HAP-1 (cell line): ENCODE data around the gene CABCOCO1.
A peak's percentile ranks its signal among the peaks of the same experiment; 100 is the strongest.

Source experiments
- DNase-seq, 2 experiments: peaks; one replicate each; pipeline ENCODE4 v3.0.0-alpha.2; 2016 to 2020; ENCODE audit warnings: low spot score in 2 of 2
- H3K27me3 ChIP-seq: fragments of 250-450 bp; sonication (Bioruptor Pico); 2 replicates; pipeline ENCODE4 v1.5.1; 2020; ENCODE audit warnings: low read depth, mild to moderate bottlenecking, moderate library complexity
- H3K36me3 ChIP-seq: fragments of 250-450 bp; sonication (Bioruptor Pico); replicated peaks from 2 replicates; pipeline ENCODE4 v1.5.1; 2020; ENCODE audit warnings: mild to moderate bottlenecking
- H3K4me1 ChIP-seq: fragments of 250-450 bp; sonication (Bioruptor Pico); 2 replicates; pipeline ENCODE4 v1.5.1; 2020; ENCODE audit warnings: mild to moderate bottlenecking
- H3K4me3 ChIP-seq: fragments of 250-450 bp; sonication (Bioruptor Pico); 2 replicates; pipeline ENCODE4 v1.5.1; 2020; ENCODE audit warnings: mild to moderate bottlenecking, moderate library complexity
- H3K9me3 ChIP-seq: fragments of 250-450 bp; sonication (Bioruptor Pico); 2 replicates; pipeline ENCODE4 v1.5.1; 2020; ENCODE audit warnings: mild to moderate bottlenecking, moderate library complexity
- in situ Hi-C: fragments of 300-500 bp; cut with MboI; formaldehyde crosslinking; loops from 3 replicates; pipeline ENCODE4 v1.14.3; 2020; ENCODE audit warnings: low sequenced_read_pairs, inconsistent platforms, mixed read lengths

CABCOCO1 gene

GRCh38 chr10:61629576-61629975 is 33.2 kb upstream of the CABCOCO1 start:
- Histone ChIP-seq H3K4me3 (no peak overlapping the region), H3K27me3 (no peaks in the 10 kb centered on the region), H3K9me3 (no peaks in the 10 kb centered on the region), H3K4me1 (peaks cover 9% of the 10 kb centered on the region; the same call in 1 of the 2 replicates), H3K36me3 (no peaks in the 10 kb centered on the region)
- no peak for DNase-seq
- in situ Hi-C loops, result no loop called here

- no peaks in the 10 kb centered on the region for H3K36me3 ChIP-seq
- no peaks in the 10 kb centered on the region for H3K27me3 ChIP-seq
- in situ Hi-C loops, result no loop called here
- no peak overlapping the region for H3K4me3 ChIP-seq
- no peaks in the 10 kb centered on the region for H3K9me3 ChIP-seq
- DNase-seq, result no peak
- peaks cover 9% of the 10 kb centered on the region; the same call in 1 of the 2 replicates for H3K4me1 ChIP-seq
Observed at GRCh38 chr10:61632057-61632670, 30.6 kb upstream of the CABCOCO1 start.

GRCh38 chr10:61633665-61634064 is 29.1 kb upstream of the CABCOCO1 start:
- Histone ChIP-seq H3K27me3 (no peaks in the 10 kb centered on the region), H3K36me3 (no peaks in the 10 kb centered on the region), H3K4me1 (peaks cover 6% of the 10 kb centered on the region; the same call in 1 of the 2 replicates), H3K9me3 (no peaks in the 10 kb centered on the region), H3K4me3 (no peak overlapping the region)
- no peak for DNase-seq
- in situ Hi-C loops, result no loop called here

GRCh38 chr10:61634746-61635145 is 28.0 kb upstream of the CABCOCO1 start:
- DNase-seq, result no peak
- no peaks in the 10 kb centered on the region for H3K36me3 ChIP-seq
- in situ Hi-C loops, result no loop called here
- no peak overlapping the region for H3K4me3 ChIP-seq
- H3K9me3 ChIP-seq, result no peaks in the 10 kb centered on the region
- no peaks in the 10 kb centered on the region for H3K4me1 ChIP-seq
- H3K27me3 ChIP-seq, result no peaks in the 10 kb centered on the region

- no peaks in the 10 kb centered on the region for H3K27me3 ChIP-seq
- H3K9me3 ChIP-seq, result no peaks in the 10 kb centered on the region
- no peak overlapping the region for H3K4me3 ChIP-seq
- in situ Hi-C loops, result no loop called here
- DNase-seq, result no peak
- H3K4me1 ChIP-seq, result no peaks in the 10 kb centered on the region
- H3K36me3 ChIP-seq, result no peaks in the 10 kb centered on the region
Observed at GRCh38 chr10:61635471-61635870, 27.3 kb upstream of the CABCOCO1 start.

- DNase-seq, result no peak
- Histone ChIP-seq H3K9me3 (no peaks in the 10 kb centered on the region), H3K27me3 (no peaks in the 10 kb centered on the region), H3K4me1 (no peaks in the 10 kb centered on the region), H3K36me3 (no peaks in the 10 kb centered on the region), H3K4me3 (no peak overlapping the region)
- in situ Hi-C loops, result no loop called here
Observed at GRCh38 chr10:61635932-61636331, 26.8 kb upstream of the CABCOCO1 start.

- no peaks in the 10 kb centered on the region for H3K36me3 ChIP-seq
- H3K4me1 ChIP-seq, result peaks cover 31% of the 10 kb centered on the region
- in situ Hi-C loops, result no loop called here
- H3K9me3 ChIP-seq, result no peaks in the 10 kb centered on the region
- no peak overlapping the region for H3K4me3 ChIP-seq
- no peak for DNase-seq
- H3K27me3 ChIP-seq, result no peaks in the 10 kb centered on the region
Observed at GRCh38 chr10:61639952-61640351, 22.8 kb upstream of the CABCOCO1 start.

- no peak for DNase-seq
- H3K9me3 ChIP-seq, result no peaks in the 10 kb centered on the region
- H3K36me3 ChIP-seq, result no peaks in the 10 kb centered on the region
- peaks cover 31% of the 10 kb centered on the region for H3K4me1 ChIP-seq
- in situ Hi-C loops, result no loop called here
- no peaks in the 10 kb centered on the region for H3K27me3 ChIP-seq
- H3K4me3 ChIP-seq, result no peak overlapping the region
Observed at GRCh38 chr10:61640856-61641255, 21.9 kb upstream of the CABCOCO1 start.

GRCh38 chr10:61642150-61642571 is 20.6 kb upstream of the CABCOCO1 start:
- Histone ChIP-seq H3K27me3 (no peaks in the 10 kb centered on the region), H3K4me1 (peaks cover 31% of the 10 kb centered on the region), H3K4me3 (no peak overlapping the region), H3K36me3 (no peaks in the 10 kb centered on the region), H3K9me3 (no peaks in the 10 kb centered on the region)
- in situ Hi-C loops, result no loop called here
- DNase-seq, result peak in 1 of 2 experiments; percentile 83

- no peaks in the 10 kb centered on the region for H3K27me3 ChIP-seq
- no peaks in the 10 kb centered on the region for H3K36me3 ChIP-seq
- no peak overlapping the region for H3K4me3 ChIP-seq
- DNase-seq, result no peak
- in situ Hi-C loops, result no loop called here
- no peaks in the 10 kb centered on the region for H3K9me3 ChIP-seq
- peaks cover 31% of the 10 kb centered on the region for H3K4me1 ChIP-seq
Observed at GRCh38 chr10:61642676-61643075, 20.1 kb upstream of the CABCOCO1 start.

GRCh38 chr10:61643316-61643751 is 19.4 kb upstream of the CABCOCO1 start:
- Histone ChIP-seq H3K27me3 (no peaks in the 10 kb centered on the region), H3K4me1 (peaks cover 31% of the 10 kb centered on the region), H3K9me3 (no peaks in the 10 kb centered on the region), H3K4me3 (no peak overlapping the region), H3K36me3 (no peaks in the 10 kb centered on the region)
- in situ Hi-C loops, result no loop called here
- DNase-seq, result peak; percentile 26 to 61

- DNase-seq, result no peak
- Histone ChIP-seq H3K4me3 (no peak overlapping the region), H3K36me3 (no peaks in the 10 kb centered on the region), H3K4me1 (no peaks in the 10 kb centered on the region), H3K27me3 (no peaks in the 10 kb centered on the region), H3K9me3 (no peaks in the 10 kb centered on the region)
- in situ Hi-C loops, result no loop called here
Observed at GRCh38 chr10:61653699-61654098, 9.0 kb upstream of the CABCOCO1 start.

GRCh38 chr10:61655335-61655851 is 7.3 kb upstream of the CABCOCO1 start:
- in situ Hi-C loops, result no loop called here
- DNase-seq, result no peak
- no peaks in the 10 kb centered on the region for H3K9me3 ChIP-seq
- no peaks in the 10 kb centered on the region for H3K36me3 ChIP-seq
- H3K4me1 ChIP-seq, result no peaks in the 10 kb centered on the region
- H3K27me3 ChIP-seq, result no peaks in the 10 kb centered on the region
- no peak overlapping the region for H3K4me3 ChIP-seq

- Histone ChIP-seq H3K27me3 (no peaks in the 10 kb centered on the region), H3K36me3 (no peaks in the 10 kb centered on the region), H3K4me1 (no peaks in the 10 kb centered on the region), H3K4me3 (no peak overlapping the region), H3K9me3 (no peaks in the 10 kb centered on the region)
- DNase-seq, result no peak
- in situ Hi-C loops, result no loop called here
Observed at GRCh38 chr10:61663466-61663865, 737 bp downstream of the CABCOCO1 start.

- in situ Hi-C loops, result no loop called here
- DNase-seq, result no peak
- Histone ChIP-seq H3K4me3 (no peak overlapping the region), H3K36me3 (no peaks in the 10 kb centered on the region), H3K4me1 (no peaks in the 10 kb centered on the region), H3K9me3 (no peaks in the 10 kb centered on the region), H3K27me3 (no peaks in the 10 kb centered on the region)
Observed at GRCh38 chr10:61664985-61665384, 2.3 kb downstream of the CABCOCO1 start.
